Mononuclear cell (primary cell): Measurements from ENCODE around the gene PHC2. TPM values are rescaled to one million over a fixed set of nuclear protein-coding genes. Genes with fewer than 3 reads are reported as not detected.

ENCODE experiments used
- H3K27me3 ChIP-seq: 2 replicates; pipeline ENCODE4 v1.6.0; 2011; ENCODE audit warnings: low read length, control low read depth; ENCODE audit not compliant: insufficient read depth
- H3K4me1 ChIP-seq: 2 replicates; pipeline ENCODE4 v1.5.1; 2011; ENCODE audit warnings: mild to moderate bottlenecking, low read length, control low read depth; ENCODE audit not compliant: insufficient read depth
- H3K4me3 ChIP-seq: 2 replicates; pipeline ENCODE4 v1.5.1; 2011; ENCODE audit warnings: mild to moderate bottlenecking, low read length, moderate library complexity
- H3K9me3 ChIP-seq: 2 replicates; pipeline ENCODE4 v1.5.1; 2011; ENCODE audit warnings: low read depth, mild to moderate bottlenecking, control low read depth, low read length
- total RNA-seq: library from RNA; depleted of rRNA; stranded (reverse); fragments of >200 nt; gene quantifications from one replicate; pipeline ENCODE4 v1.2.3, GENCODE V29; 2012

The PHC2 gene
- total RNA-seq, 1 donor = 55.6 TPM

DNA sequence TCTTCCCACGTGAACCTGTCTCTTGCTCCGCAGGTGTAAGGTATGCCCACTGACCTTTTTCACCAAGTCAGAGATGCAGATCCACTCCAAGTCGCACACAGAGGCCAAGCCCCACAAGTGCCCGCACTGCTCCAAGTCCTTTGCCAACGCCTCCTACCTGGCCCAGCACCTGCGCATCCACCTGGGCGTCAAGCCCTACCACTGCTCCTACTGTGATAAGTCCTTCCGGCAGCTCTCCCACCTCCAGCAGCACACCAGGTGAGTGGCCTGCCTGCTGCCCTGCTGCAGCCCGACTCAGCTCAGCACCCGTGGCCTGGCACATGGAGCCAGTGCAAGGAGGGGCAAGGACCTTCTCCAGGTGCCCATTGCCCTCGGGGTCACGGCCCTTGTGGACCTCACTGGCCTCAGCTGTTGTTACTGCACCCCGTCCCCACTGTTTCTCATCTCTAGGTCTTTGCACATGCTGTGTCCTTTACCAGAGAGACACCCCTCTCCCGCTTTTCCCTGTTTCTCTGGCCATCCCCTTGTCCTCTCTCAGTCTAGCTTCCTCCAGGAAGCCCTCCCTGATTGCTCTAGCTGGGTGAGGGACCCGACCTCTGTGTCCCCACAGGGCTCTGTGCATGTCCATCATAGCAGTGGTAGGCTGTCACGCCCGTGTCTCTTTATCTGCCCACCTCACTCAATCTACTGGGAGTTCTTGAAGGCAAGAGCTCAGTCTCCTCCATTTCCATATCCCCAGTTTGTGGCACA, 149.2 kb downstream of the PHC2 start:
- no peaks in the 10 kb centered on the region for H3K4me1 ChIP-seq
- H3K4me3 ChIP-seq = no peak overlapping the region
- H3K9me3 ChIP-seq = no peaks in the 10 kb centered on the region
- no peaks in the 10 kb centered on the region for H3K27me3 ChIP-seq

DNA sequence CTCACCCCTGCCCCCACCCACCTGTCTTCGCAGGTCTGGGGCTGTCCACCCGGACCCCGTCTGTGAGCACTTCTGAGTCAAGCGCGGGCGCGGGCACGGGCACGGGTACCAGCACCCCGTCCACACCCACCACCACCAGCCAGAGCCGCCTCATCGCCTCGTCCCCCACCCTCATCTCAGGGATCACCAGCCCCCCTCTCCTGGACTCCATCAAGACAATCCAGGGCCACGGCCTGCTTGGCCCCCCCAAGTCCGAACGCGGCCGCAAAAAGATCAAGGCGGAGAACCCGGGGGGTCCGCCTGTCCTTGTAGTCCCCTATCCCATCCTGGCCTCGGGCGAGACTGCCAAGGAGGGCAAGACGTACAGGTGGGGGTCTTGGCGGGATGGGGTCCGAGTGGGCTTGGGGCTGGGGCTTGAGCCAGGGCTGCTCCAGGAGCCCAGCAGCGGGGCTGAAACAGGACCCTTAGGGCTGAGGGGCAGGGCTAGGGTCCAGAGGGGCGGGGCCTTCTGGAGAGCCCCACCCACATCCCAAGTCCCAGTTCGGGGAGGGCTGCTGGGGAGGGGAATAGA, 150.7 kb downstream of the PHC2 start:
- Histone ChIP-seq H3K4me3 (no peak overlapping the region), H3K4me1 (no peaks in the 10 kb centered on the region), H3K9me3 (no peaks in the 10 kb centered on the region), H3K27me3 (no peaks in the 10 kb centered on the region)

DNA sequence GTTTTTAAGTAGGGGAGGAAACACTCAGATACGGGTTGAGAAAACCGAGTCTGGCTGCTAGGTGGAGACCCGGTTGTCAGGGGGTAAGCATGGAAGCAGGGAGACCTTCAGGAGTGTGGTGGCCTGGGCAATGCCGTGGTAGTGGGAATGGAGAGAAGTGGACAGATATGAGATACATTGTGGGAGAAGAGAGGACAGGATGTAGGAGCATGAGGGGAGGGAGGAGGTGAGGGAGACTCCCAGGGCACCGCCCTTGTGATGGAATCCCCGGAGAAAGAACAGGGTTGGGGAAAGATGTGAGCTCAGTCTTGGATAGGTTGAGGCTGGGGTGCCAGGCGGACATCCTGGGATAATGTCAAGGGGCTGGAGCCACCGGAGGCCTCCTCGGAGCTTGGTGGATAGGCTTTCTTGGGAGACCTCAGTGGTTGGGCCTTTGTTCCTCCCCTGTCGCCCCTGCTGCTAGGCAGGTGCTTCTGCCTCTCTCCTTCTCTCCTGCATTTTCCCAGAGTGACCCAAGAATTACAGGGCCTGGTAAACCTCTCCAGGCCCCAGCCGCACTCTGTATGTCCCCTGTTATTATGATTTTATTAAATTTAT, 153.3 kb downstream of the PHC2 start:
- no peaks in the 10 kb centered on the region for H3K9me3 ChIP-seq
- H3K4me1 ChIP-seq = peaks cover 14% of the 10 kb centered on the region
- no peaks in the 10 kb centered on the region for H3K27me3 ChIP-seq
- no peak overlapping the region for H3K4me3 ChIP-seq

DNA sequence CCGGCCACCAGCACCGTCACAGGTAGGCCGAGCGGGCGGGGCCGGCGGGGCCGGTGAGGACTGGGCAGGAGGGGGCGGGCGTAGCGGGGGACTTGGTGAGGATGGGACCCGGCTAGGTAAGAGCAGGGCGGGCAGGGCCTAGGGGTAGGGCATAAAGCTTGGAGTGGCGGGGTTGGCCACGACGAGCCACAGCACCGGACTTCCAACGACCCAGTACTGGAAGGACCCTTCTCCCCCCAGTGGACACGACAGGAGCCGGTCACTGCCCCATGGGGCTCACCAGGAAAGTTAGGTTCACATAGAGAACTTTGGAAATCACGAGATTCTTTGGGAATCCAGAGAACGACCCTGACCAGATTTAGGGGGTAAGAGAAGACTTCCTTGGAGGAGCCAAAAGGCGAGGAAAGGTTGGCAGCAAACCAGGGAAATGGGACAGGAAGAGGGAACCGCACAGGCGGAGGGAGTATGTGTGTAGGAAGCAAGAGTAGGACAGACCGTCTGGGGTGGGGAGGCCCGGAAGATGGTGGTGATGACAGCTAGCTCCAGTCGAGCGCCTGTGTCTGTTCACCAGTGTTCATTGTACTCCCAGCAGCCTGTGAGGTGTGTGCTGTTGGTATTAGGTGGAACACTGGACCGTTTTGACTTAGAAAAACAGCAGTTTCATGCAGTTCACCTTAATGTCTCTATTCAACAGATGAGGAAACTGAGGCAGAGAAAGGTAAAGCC, 154.2 kb downstream of the PHC2 start:
- H3K9me3 ChIP-seq = no peaks in the 10 kb centered on the region
- no peak overlapping the region for H3K4me3 ChIP-seq
- peaks cover 14% of the 10 kb centered on the region for H3K4me1 ChIP-seq
- no peaks in the 10 kb centered on the region for H3K27me3 ChIP-seq

DNA sequence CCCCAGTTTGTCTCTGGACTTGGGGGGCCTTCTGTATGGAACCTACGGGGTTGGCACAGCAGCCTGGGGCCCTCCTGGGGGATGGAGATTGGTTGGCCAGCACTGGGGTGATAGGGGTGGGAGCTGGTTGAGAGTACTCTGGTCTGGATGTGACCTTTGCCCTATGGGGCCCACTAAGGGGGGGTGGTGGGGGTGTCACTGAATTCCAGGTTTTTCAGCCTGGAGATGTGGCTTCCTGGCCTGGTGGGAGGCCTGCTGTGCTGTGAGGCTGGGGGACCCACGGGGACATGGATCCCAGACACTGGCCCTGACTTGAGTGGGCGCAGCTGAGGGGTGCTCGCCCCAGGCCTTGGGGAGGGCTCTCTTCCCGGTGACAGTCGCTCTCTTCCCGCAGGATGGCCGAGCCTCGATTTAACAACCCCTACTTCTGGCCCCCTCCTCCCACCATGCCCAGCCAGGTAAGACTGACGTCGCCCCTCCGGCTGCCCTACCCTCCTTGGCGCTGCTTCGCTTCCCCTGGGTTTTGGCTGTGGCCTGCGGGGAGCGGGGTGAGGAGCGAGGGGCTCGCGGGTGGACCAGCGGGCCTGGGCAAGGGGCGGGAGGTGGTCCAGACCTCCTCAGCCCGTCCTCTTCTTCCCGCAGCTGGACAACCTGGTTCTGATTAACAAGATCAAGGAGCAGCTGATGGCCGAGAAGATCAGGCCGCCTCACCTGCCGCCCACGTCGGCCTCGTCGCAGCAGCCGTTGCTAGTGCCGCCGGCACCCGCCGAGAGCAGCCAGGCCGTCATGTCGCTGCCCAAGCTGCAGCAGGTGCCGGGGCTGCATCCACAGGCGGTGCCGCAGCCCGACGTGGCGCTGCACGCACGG, 155.0 kb downstream of the PHC2 start:
- no peaks in the 10 kb centered on the region for H3K27me3 ChIP-seq
- no peaks in the 10 kb centered on the region for H3K9me3 ChIP-seq
- H3K4me3 ChIP-seq = no peak overlapping the region
- peaks cover 14% of the 10 kb centered on the region for H3K4me1 ChIP-seq

- Histone ChIP-seq H3K4me3 (no peak overlapping the region), H3K4me1 (peaks cover 14% of the 10 kb centered on the region), H3K9me3 (no peaks in the 10 kb centered on the region), H3K27me3 (no peaks in the 10 kb centered on the region)
Observed at GRCh38 chr1:33275195-33275594, 155.7 kb downstream of the PHC2 start.

- Histone ChIP-seq H3K27me3 (no peaks in the 10 kb centered on the region), H3K4me3 (no peak overlapping the region), H3K4me1 (peaks cover 14% of the 10 kb centered on the region), H3K9me3 (no peaks in the 10 kb centered on the region)
Observed at GRCh38 chr1:33274446-33274845, 156.4 kb downstream of the PHC2 start.

GRCh38 chr1:33273961-33274371, 156.9 kb downstream of the PHC2 start:
- Histone ChIP-seq H3K4me3 (no peak overlapping the region), H3K27me3 (no peaks in the 10 kb centered on the region), H3K9me3 (no peaks in the 10 kb centered on the region), H3K4me1 (peaks cover 14% of the 10 kb centered on the region)

Other genes starting within 250 kb of the PHC2 start
- 9.9 TPM for gene TRIM62, start 249.1 kb downstream of the PHC2 start, total RNA-seq
- 11.8 TPM for gene ZNF362, start 174.6 kb downstream of the PHC2 start, total RNA-seq
- gene A3GALT2, start 110.0 kb downstream of the PHC2 start, total RNA-seq = not detected
- 0.10 TPM for gene ZSCAN20, start 41.5 kb upstream of the PHC2 start, total RNA-seq